Parathyroid adenoma (tissue), 2 donors: Measurements from ENCODE around the gene BSX.

Source experiments
- H2AFZ ChIP-seq: fragments of 300-600 bp; sonication (generic); one replicate; pipeline ENCODE4 v1.7.0; 2017; ENCODE audit warnings: antibody characterized with exemption, mild to moderate bottlenecking
- H3K27ac ChIP-seq: fragments of 300-600 bp; sonication (generic); one replicate; pipeline ENCODE4 v1.7.0; 2017
- H3K27me3 ChIP-seq: fragments of 300-600 bp; sonication (generic); one replicate; pipeline ENCODE4 v1.7.0; 2017; ENCODE audit warnings: low read length; ENCODE audit not compliant: control insufficient read depth, insufficient read depth
- H3K36me3 ChIP-seq: fragments of 300-600 bp; sonication (generic); one replicate; pipeline ENCODE4 v1.7.0; 2017; ENCODE audit warnings: low read length; ENCODE audit not compliant: control insufficient read depth, insufficient read depth
- H3K4me1 ChIP-seq: fragments of 300-600 bp; sonication (generic); one replicate; pipeline ENCODE4 v1.7.0; 2017; ENCODE audit warnings: control low read depth
- H3K4me2 ChIP-seq: fragments of 300-600 bp; sonication (generic); one replicate; pipeline ENCODE4 v1.7.0; 2017; ENCODE audit warnings: low read length
- H3K4me3 ChIP-seq: fragments of 300-600 bp; sonication (generic); one replicate; pipeline ENCODE4 v1.7.0; 2017; ENCODE audit warnings: low read depth, low read length
- H3K79me2 ChIP-seq: fragments of 300-600 bp; sonication (generic); one replicate; pipeline ENCODE4 v1.7.0; 2017; ENCODE audit warnings: control low read depth
- H3K9ac ChIP-seq: fragments of 300-600 bp; sonication (generic); one replicate; pipeline ENCODE4 v1.7.0; 2017; ENCODE audit warnings: mild to moderate bottlenecking
- H3K9me3 ChIP-seq: fragments of 300-600 bp; sonication (generic); one replicate; pipeline ENCODE4 v1.7.0; 2017; ENCODE audit warnings: low read length; ENCODE audit not compliant: control insufficient read depth
- TF ChIP-seq, protein P1 (sequence below): fragments of 300-600 bp; sonication (generic); IDR thresholded peaks from one replicate; pipeline ENCODE4 v1.7.0; 2017; ENCODE audit warnings: antibody characterized with exemption, mild to moderate bottlenecking
- donor health status: primary hyperparathyroidism.

The BSX gene

DNA sequence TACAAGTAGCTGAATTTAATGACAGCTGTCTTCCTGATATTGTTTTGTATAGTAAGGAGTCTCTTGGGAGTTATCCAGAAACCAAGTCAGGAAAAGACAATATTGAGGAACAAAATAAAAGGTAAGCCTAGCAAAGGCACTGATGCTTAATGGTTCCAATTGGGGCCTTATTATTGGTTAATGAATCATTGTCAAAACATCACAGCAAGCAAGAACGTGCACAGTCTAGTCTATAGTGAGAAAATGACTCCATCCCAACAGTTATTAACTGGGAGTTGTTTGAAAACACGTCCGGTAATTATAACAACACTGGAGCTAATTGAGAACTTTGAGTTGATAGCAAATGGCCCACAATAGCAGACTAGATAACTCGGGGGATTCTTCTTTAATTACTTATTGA lies 17.7 kb downstream of the BSX start:
- Histone ChIP-seq H3K9ac (no peak overlapping the region), H3K36me3 (no peaks in the 10 kb centered on the region), H3K4me1 (no peaks in the 10 kb centered on the region), H3K9me3 (no peaks in the 10 kb centered on the region), H3K4me2 (no peak overlapping the region), H3K27me3 (no peaks in the 10 kb centered on the region), H2AFZ (no peak overlapping the region), H3K79me2 (no peaks in the 10 kb centered on the region), H3K27ac (no peak overlapping the region), H3K4me3 (no peak overlapping the region)
- TF ChIP-seq, protein P1, sequence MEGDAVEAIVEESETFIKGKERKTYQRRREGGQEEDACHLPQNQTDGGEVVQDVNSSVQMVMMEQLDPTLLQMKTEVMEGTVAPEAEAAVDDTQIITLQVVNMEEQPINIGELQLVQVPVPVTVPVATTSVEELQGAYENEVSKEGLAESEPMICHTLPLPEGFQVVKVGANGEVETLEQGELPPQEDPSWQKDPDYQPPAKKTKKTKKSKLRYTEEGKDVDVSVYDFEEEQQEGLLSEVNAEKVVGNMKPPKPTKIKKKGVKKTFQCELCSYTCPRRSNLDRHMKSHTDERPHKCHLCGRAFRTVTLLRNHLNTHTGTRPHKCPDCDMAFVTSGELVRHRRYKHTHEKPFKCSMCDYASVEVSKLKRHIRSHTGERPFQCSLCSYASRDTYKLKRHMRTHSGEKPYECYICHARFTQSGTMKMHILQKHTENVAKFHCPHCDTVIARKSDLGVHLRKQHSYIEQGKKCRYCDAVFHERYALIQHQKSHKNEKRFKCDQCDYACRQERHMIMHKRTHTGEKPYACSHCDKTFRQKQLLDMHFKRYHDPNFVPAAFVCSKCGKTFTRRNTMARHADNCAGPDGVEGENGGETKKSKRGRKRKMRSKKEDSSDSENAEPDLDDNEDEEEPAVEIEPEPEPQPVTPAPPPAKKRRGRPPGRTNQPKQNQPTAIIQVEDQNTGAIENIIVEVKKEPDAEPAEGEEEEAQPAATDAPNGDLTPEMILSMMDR = no peak

DNA sequence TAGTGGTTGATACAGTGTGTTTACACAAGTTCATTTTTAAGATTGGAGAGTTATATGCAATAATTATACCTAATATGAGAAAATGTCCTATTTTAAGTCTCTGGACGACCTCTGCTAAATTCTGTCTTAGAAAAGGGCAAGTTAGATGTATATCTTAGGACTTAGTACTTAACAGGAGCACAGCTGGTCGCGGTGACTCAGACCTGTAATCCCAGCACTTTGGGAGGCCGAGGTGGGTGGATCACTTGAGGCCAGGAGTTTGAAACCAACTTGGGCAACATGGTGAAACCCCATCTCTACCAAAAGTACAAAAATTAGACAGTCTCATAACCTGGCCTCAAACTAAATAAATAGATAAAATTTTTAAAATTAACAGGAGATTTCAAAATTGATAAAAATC lies 27.2 kb downstream of the BSX start:
- no peak overlapping the region for H3K9ac ChIP-seq
- H3K4me1 ChIP-seq = no peaks in the 10 kb centered on the region
- no peaks in the 10 kb centered on the region for H3K27me3 ChIP-seq
- H3K4me3 ChIP-seq = no peak overlapping the region
- no peak overlapping the region for H3K4me2 ChIP-seq
- no peak overlapping the region for H3K27ac ChIP-seq
- no peaks in the 10 kb centered on the region for H3K79me2 ChIP-seq
- H3K9me3 ChIP-seq = no peaks in the 10 kb centered on the region
- TF ChIP-seq, protein P1 = no peak
- no peak overlapping the region for H2AFZ ChIP-seq
- H3K36me3 ChIP-seq = no peaks in the 10 kb centered on the region

DNA sequence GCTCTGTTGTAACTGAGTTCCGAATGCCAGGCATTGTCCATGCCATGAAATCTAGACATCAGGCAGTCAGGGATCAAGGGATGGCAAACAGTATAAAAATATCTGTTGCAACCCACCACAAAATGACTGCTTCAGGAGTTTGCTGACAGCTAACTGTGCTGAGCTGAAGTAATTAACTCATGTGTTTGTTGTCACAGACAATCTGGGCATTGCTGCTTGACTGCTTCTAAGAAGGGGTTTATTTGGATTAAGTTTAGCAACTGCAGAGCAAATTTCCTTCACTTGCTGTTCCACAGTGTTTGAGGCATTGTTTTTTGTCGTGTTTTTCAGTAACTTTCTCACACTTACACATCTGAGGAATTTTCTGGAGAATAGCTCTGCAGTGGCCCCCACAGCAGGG lies 30.4 kb downstream of the BSX start:
- no peaks in the 10 kb centered on the region for H3K79me2 ChIP-seq
- H3K4me2 ChIP-seq = no peak overlapping the region
- no peak overlapping the region for H2AFZ ChIP-seq
- TF ChIP-seq, protein P1 = no peak
- H3K9me3 ChIP-seq = no peaks in the 10 kb centered on the region
- no peak overlapping the region for H3K9ac ChIP-seq
- H3K27me3 ChIP-seq = no peaks in the 10 kb centered on the region
- H3K27ac ChIP-seq = no peak overlapping the region
- no peak overlapping the region for H3K4me3 ChIP-seq
- no peaks in the 10 kb centered on the region for H3K4me1 ChIP-seq
- H3K36me3 ChIP-seq = no peaks in the 10 kb centered on the region

DNA sequence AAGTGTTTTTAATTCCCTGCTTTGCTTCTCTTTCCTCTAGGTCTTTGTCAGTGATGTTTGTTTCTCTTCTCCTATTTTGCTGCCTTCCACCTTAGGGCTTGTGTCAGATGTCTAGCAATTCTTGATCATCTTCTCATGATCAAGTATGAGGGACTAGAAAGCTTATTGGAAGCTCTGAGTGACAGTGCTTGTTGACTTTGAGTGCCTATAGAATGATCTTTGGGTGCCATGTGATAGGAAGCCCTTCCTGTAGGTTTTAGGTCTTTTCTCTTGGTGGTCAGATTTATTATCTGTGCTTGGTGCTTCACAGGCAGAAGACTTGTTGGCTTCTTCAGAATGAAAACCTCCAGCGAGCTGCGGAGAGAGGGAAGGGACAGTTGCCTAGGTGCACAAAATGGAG lies 43.1 kb downstream of the BSX start:
- no peaks in the 10 kb centered on the region for H3K79me2 ChIP-seq
- H3K9me3 ChIP-seq = no peaks in the 10 kb centered on the region
- H3K36me3 ChIP-seq = no peaks in the 10 kb centered on the region
- H3K4me3 ChIP-seq = no peak overlapping the region
- H3K9ac ChIP-seq = no peak overlapping the region
- H3K27ac ChIP-seq = no peak overlapping the region
- TF ChIP-seq, protein P1 = no peak
- H3K4me2 ChIP-seq = no peak overlapping the region
- no peaks in the 10 kb centered on the region for H3K27me3 ChIP-seq
- no peak overlapping the region for H2AFZ ChIP-seq
- no peaks in the 10 kb centered on the region for H3K4me1 ChIP-seq

DNA sequence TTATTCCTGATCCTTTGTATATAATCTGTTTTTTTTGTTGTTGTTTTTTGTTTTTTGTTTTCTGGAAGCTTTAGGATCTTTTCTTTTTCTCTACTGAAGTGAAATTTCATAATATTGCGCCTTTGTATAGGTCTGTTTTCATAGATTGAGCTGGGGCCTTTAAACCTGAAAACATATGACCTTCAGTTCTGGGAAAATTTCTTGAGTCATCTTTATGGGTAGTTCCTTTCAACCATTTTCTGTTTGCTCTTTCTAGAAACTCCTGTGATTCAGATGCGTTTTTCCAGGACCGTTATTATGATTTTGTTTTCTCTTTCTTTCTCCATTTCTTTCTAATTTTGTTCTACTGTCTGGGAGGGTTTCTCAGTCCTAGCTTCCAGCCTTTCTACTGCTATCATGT lies 43.7 kb downstream of the BSX start:
- TF ChIP-seq, protein P1 = no peak
- H3K9me3 ChIP-seq = no peaks in the 10 kb centered on the region
- H3K79me2 ChIP-seq = no peaks in the 10 kb centered on the region
- no peak overlapping the region for H3K27ac ChIP-seq
- no peaks in the 10 kb centered on the region for H3K27me3 ChIP-seq
- H3K36me3 ChIP-seq = no peaks in the 10 kb centered on the region
- H3K4me1 ChIP-seq = no peaks in the 10 kb centered on the region
- H3K9ac ChIP-seq = no peak overlapping the region
- H2AFZ ChIP-seq = no peak overlapping the region
- no peak overlapping the region for H3K4me2 ChIP-seq
- no peak overlapping the region for H3K4me3 ChIP-seq
